ENCODE results near the gene NUDT12. TPM values are rescaled to one million over a fixed set of nuclear protein-coding genes. Genes with fewer than 3 reads are reported as not detected.

NUDT12 gene
- total RNA-seq, 5 donors from 2014 or later (not counting 1 experiment from before 2014, with no cell fraction given) = 0.20 to 2.2 (median 1.2) TPM

GRCh38 chr5:103513701-103514100 lies 48.9 kb downstream of the NUDT12 start:
- H3K4me1 Mint-ChIP-seq = no peaks in the 10 kb centered on the region
- H3K27me3 Mint-ChIP-seq = peaks cover 0 to 3% of the 10 kb centered on the region in 2 donors
- no peaks in the 10 kb centered on the region for H3K4me1 ChIP-seq (ENCODE audit: control insufficient read depth in 1 of 2, extremely low read depth in 1 of 2, insufficient read depth in 2 of 2, low read length in 2 of 2)
- H3K27ac Mint-ChIP-seq = no peak overlapping the region
- DNase-seq (no peak), ATAC-seq (replicated peaks in 1 of 4) (no peak)
- H3K4me3 ChIP-seq (ENCODE audit: control insufficient read depth in 1 of 2, extremely low read depth in 1 of 2, low read length in 1 of 2) = no peak overlapping the region
- no peaks in the 10 kb centered on the region for H3K36me3 ChIP-seq (ENCODE audit: control insufficient read depth in 2 of 2, extremely low read depth in 1 of 2, insufficient read depth in 1 of 2, low read length in 1 of 2)
- H3K9me3 Mint-ChIP-seq = no peaks in the 10 kb centered on the region
- H3K27me3 ChIP-seq (replicated peaks in 1 of 2; ENCODE audit: control insufficient read depth in 2 of 2, extremely low read depth in 1 of 2, insufficient read depth in 2 of 2, low read length in 1 of 2) = no peaks in the 10 kb centered on the region
- no CpG with 5 or more reads among the region's 1 CpG for WGBS (ENCODE audit: insufficient coverage)
- ChIA-PET POLR2A (no interaction called here), CTCF (no interaction called here)
- no peaks in the 10 kb centered on the region for H3K9me3 ChIP-seq
- H3K36me3 Mint-ChIP-seq = no peaks in the 10 kb centered on the region
- no peak overlapping the region for H3K27ac ChIP-seq (ENCODE audit: low read length)
- H3K4me3 Mint-ChIP-seq = no peak overlapping the region

GRCh38 chr5:103512500-103512899 lies 50.1 kb downstream of the NUDT12 start:
- Mint-ChIP-seq H3K36me3 (no peaks in the 10 kb centered on the region), H3K4me1 (no peaks in the 10 kb centered on the region), H3K4me3 (no peak overlapping the region), H3K27me3 (peaks cover 0 to 3% of the 10 kb centered on the region in 2 donors), H3K9me3 (no peaks in the 10 kb centered on the region), H3K27ac (no peak overlapping the region)
- ChIA-PET CTCF (no interaction called here), POLR2A (no interaction called here)
- ATAC-seq (replicated peaks in 1 of 4) (no peak), DNase-seq (no peak)
- Histone ChIP-seq H3K27me3 (replicated peaks in 1 of 2; ENCODE audit: control insufficient read depth in 2 of 2, extremely low read depth in 1 of 2, insufficient read depth in 2 of 2, low read length in 1 of 2) (no peaks in the 10 kb centered on the region), H3K27ac (ENCODE audit: low read length) (no peak overlapping the region), H3K4me3 (ENCODE audit: control insufficient read depth in 1 of 2, extremely low read depth in 1 of 2, low read length in 1 of 2) (no peak overlapping the region), H3K4me1 (ENCODE audit: control insufficient read depth in 1 of 2, extremely low read depth in 1 of 2, insufficient read depth in 2 of 2, low read length in 2 of 2) (no peaks in the 10 kb centered on the region), H3K36me3 (ENCODE audit: control insufficient read depth in 2 of 2, extremely low read depth in 1 of 2, insufficient read depth in 1 of 2, low read length in 1 of 2) (no peaks in the 10 kb centered on the region), H3K9me3 (no peaks in the 10 kb centered on the region)
- whole genome bisulfite sequencing (ENCODE audit: insufficient coverage) = no CpG with 5 or more reads among the region's 2 CpGs

GRCh38 chr5:103511554-103511885 lies 51.1 kb downstream of the NUDT12 start:
- no peak overlapping the region for H3K4me3 ChIP-seq (ENCODE audit: control insufficient read depth in 1 of 2, extremely low read depth in 1 of 2, low read length in 1 of 2)
- H3K9me3 ChIP-seq = no peaks in the 10 kb centered on the region
- H3K27me3 ChIP-seq (replicated peaks in 1 of 2; ENCODE audit: control insufficient read depth in 2 of 2, extremely low read depth in 1 of 2, insufficient read depth in 2 of 2, low read length in 1 of 2) = no peaks in the 10 kb centered on the region
- Mint-ChIP-seq H3K4me3 (no peak overlapping the region), H3K27me3 (no peaks in the 10 kb centered on the region), H3K9me3 (peaks cover 4 to 8% (median 5%) of the 10 kb centered on the region in 3 donors), H3K36me3 (no peaks in the 10 kb centered on the region), H3K4me1 (no peaks in the 10 kb centered on the region), H3K27ac (no peak overlapping the region)
- ATAC-seq (replicated peaks in 1 of 4) = no peak
- H3K4me1 ChIP-seq (ENCODE audit: control insufficient read depth in 1 of 2, extremely low read depth in 1 of 2, insufficient read depth in 2 of 2, low read length in 2 of 2) = no peaks in the 10 kb centered on the region
- WGBS (ENCODE audit: insufficient coverage) = 13% methylated on average over 1 of the region's 2 CpGs
- no peak for DNase-seq
- H3K36me3 ChIP-seq (ENCODE audit: control insufficient read depth in 2 of 2, extremely low read depth in 1 of 2, insufficient read depth in 1 of 2, low read length in 1 of 2) = no peaks in the 10 kb centered on the region
- ChIA-PET POLR2A (no interaction called here), CTCF (no interaction called here)
- no peak overlapping the region for H3K27ac ChIP-seq (ENCODE audit: low read length)

GRCh38 chr5:103510851-103511553 lies 51.6 kb downstream of the NUDT12 start:
- POLR2A ChIA-PET = no interaction called here
- no peaks in the 10 kb centered on the region for H3K36me3 Mint-ChIP-seq
- H3K4me1 ChIP-seq (ENCODE audit: control insufficient read depth in 1 of 2, extremely low read depth in 1 of 2, insufficient read depth in 2 of 2, low read length in 2 of 2) = no peaks in the 10 kb centered on the region
- no peak overlapping the region for H3K4me3 Mint-ChIP-seq
- H3K4me1 Mint-ChIP-seq = no peaks in the 10 kb centered on the region
- H3K9me3 ChIP-seq = no peaks in the 10 kb centered on the region
- H3K9me3 Mint-ChIP-seq = peaks cover 8 to 12% (median 8%) of the 10 kb centered on the region in 3 donors
- CTCF ChIA-PET = no interaction called here
- ATAC-seq (replicated peaks in 1 of 4) (no peak), DNase-seq (no peak)
- no peak overlapping the region for H3K27ac ChIP-seq (ENCODE audit: low read length)
- H3K36me3 ChIP-seq (ENCODE audit: control insufficient read depth in 2 of 2, extremely low read depth in 1 of 2, insufficient read depth in 1 of 2, low read length in 1 of 2) = no peaks in the 10 kb centered on the region
- no CpG with 5 or more reads among the region's 1 CpG for WGBS (ENCODE audit: insufficient coverage)
- no peaks in the 10 kb centered on the region for H3K27me3 Mint-ChIP-seq
- H3K27me3 ChIP-seq (replicated peaks in 1 of 2; ENCODE audit: control insufficient read depth in 2 of 2, extremely low read depth in 1 of 2, insufficient read depth in 2 of 2, low read length in 1 of 2) = no peaks in the 10 kb centered on the region
- no peak overlapping the region for H3K4me3 ChIP-seq (ENCODE audit: control insufficient read depth in 1 of 2, extremely low read depth in 1 of 2, low read length in 1 of 2)
- no peak overlapping the region for H3K27ac Mint-ChIP-seq

GRCh38 chr5:103505581-103506305 lies 56.8 kb downstream of the NUDT12 start:
- Mint-ChIP-seq H3K27ac (no peak overlapping the region), H3K36me3 (no peaks in the 10 kb centered on the region), H3K9me3 (peaks cover 8 to 12% (median 11%) of the 10 kb centered on the region in 3 donors), H3K4me1 (no peaks in the 10 kb centered on the region), H3K27me3 (peaks cover 0 to 5% of the 10 kb centered on the region in 2 donors), H3K4me3 (no peak overlapping the region)
- Histone ChIP-seq H3K9me3 (no peaks in the 10 kb centered on the region), H3K27ac (ENCODE audit: low read length) (no peak overlapping the region), H3K4me3 (ENCODE audit: control insufficient read depth in 1 of 2, extremely low read depth in 1 of 2, low read length in 1 of 2) (no peak overlapping the region), H3K36me3 (ENCODE audit: control insufficient read depth in 2 of 2, extremely low read depth in 1 of 2, insufficient read depth in 1 of 2, low read length in 1 of 2) (no peaks in the 10 kb centered on the region), H3K27me3 (replicated peaks in 1 of 2; ENCODE audit: control insufficient read depth in 2 of 2, extremely low read depth in 1 of 2, insufficient read depth in 2 of 2, low read length in 1 of 2) (peaks cover 0 to 4% of the 10 kb centered on the region in 2 experiments), H3K4me1 (ENCODE audit: control insufficient read depth in 1 of 2, extremely low read depth in 1 of 2, insufficient read depth in 2 of 2, low read length in 2 of 2) (no peaks in the 10 kb centered on the region)
- POLR2A ChIA-PET = no interaction called here
- ATAC-seq (replicated peaks in 1 of 4) (no peak), DNase-seq (no peak)
- WGBS (ENCODE audit: insufficient coverage) = no CpG with 5 or more reads among the region's 3 CpGs
- CTCF ChIA-PET = no interaction called here

- peaks cover 0 to 2% of the 10 kb centered on the region in 2 experiments for H3K4me1 ChIP-seq (ENCODE audit: control insufficient read depth in 1 of 2, extremely low read depth in 1 of 2, insufficient read depth in 2 of 2, low read length in 2 of 2)
- no peak for DNase-seq
- peaks cover 8 to 12% (median 11%) of the 10 kb centered on the region in 3 donors for H3K9me3 Mint-ChIP-seq
- H3K27ac ChIP-seq (ENCODE audit: low read length) = no peak overlapping the region
- no peaks in the 10 kb centered on the region for H3K36me3 Mint-ChIP-seq
- H3K4me3 ChIP-seq (ENCODE audit: control insufficient read depth in 1 of 2, extremely low read depth in 1 of 2, low read length in 1 of 2) = no peak overlapping the region
- H3K4me3 Mint-ChIP-seq = no peak overlapping the region
- H3K9me3 ChIP-seq = no peaks in the 10 kb centered on the region
- H3K4me1 Mint-ChIP-seq = no peaks in the 10 kb centered on the region
- no peak for ATAC-seq (replicated peaks in 1 of 4)
- peaks cover 0 to 4% of the 10 kb centered on the region in 2 experiments for H3K27me3 ChIP-seq (replicated peaks in 1 of 2; ENCODE audit: control insufficient read depth in 2 of 2, extremely low read depth in 1 of 2, insufficient read depth in 2 of 2, low read length in 1 of 2)
- peaks cover 3 to 7% of the 10 kb centered on the region in 2 donors for H3K27me3 Mint-ChIP-seq
- no peaks in the 10 kb centered on the region for H3K36me3 ChIP-seq (ENCODE audit: control insufficient read depth in 2 of 2, extremely low read depth in 1 of 2, insufficient read depth in 1 of 2, low read length in 1 of 2)
- CTCF ChIA-PET = interaction anchor here in 1 of 2 donors (0.6 kb wide), 1 partner anchor 231 kb away, joined by 3 read pairs; no protein-coding TSS in a partner anchor
- POLR2A ChIA-PET = no interaction called here
- H3K27ac Mint-ChIP-seq = no peak overlapping the region
Observed at GRCh38 chr5:103503066-103503465, 59.5 kb downstream of the NUDT12 start.

All from T-cell (primary cell).